ENCODE measurements around the gene CFAP74.
"Not testable (repeated sequence)": the region's sequence is repeated elsewhere in the genome, so short reads cannot be mapped to it uniquely, and the experiment has no call there.

CFAP74 gene

DNA sequence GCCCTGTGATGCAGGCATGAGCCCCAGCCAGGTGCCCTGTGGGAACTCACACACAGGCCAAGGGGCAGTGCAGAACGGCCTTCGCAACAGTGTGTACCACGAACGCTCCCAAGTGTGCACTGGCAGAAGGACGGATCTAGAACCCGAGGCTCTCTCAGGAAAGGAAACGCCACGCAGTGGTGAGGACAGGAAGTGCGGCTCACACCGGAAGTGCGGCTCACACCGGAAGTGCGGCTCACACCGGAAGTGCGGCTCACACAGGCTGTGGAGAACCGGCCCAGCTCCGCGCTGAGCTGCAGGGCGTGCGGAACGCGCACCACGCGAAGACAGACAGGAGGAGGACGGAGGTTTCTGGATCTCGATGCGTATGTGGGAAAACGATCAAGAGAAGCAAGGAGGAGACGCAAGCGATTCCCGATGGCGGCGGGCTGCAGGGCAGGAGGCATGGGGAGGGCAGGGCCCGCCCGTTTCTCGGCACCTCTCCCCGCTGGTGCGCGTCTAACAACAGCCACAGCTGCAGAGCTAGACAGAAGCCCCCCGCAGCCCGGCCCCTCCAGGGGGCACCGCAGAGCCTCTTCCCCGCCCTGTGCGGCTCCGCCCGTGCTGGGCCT lies 48.6 kb downstream of the CFAP74 start:
- DNase-seq (ENCODE audit: low read depth in 2 of 2): no peak

DNA sequence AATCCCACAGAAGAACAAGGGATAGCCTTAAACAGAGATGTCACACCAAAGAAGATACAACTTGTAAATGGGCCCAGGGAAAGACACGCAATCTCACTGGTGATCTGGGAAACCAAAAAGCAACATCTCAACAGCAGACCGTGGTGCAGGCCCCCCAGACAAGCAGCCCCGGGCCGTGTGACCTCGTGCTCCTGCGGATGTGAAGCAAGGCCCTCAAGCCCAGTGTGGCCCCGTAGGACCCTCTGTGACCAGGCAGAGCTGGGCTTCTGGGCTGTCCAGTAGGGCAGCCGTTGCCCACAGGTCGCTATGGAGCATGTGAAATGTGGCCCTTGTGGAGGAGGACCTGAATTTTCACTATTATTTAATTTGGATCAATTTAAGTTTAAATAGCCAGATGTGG lies 49.6 kb downstream of the CFAP74 start:
- no peak for DNase-seq (ENCODE audit: low read depth in 2 of 2)

DNA sequence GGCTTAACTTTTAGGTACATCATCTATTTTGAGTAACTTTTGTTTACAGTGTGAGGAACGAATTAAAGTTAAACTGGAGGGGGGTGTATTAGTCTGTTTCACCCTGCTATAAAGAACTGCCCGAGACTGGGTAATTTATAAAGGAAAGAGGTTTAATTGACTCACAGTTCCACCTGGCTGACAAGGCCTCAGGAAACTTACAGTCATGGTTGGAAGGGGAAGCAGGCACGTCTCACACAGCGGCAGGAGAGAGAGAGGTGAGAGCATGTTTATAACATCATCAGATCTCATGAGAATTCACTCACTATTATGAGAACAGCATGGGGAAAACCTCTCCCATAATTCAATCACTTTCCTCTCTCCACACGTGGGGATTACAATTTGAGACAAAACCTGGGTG lies 52.6 kb downstream of the CFAP74 start:
- DNase-seq (ENCODE audit: low read depth in 2 of 2): no peak

DNA sequence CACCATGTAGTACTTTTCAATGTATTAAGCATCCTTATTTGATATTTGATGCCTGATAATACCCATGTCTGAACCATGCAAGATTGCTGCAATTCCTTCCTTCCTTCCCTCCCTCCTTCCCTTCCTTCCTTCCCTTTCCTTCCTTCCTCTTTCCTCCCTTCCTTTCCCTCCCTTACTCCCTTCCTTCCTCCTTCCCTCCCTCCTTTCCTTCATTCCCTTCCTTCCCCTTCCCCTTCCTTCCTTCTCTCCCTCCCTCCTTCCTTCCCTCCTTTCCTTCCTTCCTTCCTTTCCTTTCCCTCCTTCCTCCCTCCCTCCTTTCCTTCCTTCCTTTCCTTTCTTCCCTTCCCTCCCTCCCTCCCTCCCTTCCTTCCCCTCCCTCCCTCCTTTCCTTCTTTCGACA lies 54.8 kb downstream of the CFAP74 start:
- no peak for DNase-seq (ENCODE audit: low read depth in 2 of 2)

DNA sequence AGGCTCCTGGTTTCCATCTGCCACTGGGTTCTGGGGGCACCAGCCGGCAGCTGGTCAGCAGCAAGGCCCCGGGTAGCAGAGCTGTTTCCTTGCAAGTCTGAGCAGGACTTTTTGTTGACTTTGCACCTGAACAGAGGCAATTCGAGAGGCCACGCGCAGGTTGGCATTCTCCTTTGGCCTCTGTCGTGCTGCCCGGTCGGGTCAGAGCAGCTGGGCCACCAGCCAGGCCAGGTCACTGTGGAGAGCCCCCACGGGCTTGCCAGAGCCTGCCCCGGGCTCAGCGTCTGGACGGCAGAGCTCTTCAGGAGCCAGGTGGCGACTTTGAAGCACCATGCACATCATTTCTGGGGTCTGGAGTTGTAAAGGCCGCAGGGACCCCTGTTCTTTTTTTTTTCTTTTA lies 56.1 kb downstream of the CFAP74 start:
- no peak for DNase-seq (ENCODE audit: low read depth in 2 of 2)

DNA sequence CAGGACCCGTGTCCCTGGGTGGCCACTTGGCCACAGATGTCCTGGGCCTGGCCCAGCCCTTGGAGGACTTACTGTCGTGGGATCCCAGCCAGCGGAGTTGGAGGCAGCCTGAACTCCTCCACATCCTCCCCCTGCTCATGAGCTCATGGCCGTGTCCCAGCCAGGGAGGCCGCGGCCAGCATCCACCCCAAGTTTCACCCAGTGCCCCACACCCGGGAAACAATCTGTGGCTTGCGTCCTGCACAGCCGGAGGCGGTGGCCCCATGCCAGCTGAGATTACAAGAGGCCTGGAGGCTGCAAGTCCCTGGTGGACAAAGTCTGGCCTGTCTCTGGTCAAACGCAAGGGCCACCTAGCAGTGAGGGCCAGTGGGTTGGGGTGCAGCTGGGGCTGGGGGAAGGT lies 57.0 kb downstream of the CFAP74 start:
- no peak for DNase-seq (ENCODE audit: low read depth in 2 of 2)

DNA sequence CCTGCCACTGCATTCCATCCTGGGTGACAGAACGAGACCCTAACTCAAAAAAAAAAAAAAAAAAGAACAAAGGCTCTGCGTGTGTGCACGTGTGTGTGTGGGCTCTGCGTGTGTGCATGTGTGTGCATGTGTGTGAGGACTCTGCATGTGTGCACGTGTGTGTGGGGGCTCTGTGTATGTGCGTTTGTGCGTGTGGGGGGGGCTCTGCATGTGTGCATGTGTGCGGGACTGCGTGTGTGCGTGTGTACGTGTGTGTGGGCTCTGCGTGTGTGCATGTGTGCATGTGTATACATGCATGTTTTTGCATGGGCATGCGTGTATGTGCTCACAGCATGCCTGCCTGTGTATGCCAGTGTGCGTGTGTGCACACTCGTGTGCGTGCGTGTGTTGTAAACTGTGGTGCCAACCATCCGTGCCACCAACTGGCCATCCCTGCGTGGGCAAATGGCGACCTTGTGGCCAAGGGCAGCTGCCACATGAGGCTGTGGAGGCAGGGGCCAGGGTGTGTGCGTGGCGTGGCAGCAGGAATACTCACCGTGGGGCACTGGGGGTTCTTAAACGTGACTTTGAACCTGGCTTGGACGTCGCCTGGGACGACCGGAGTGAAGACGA lies 57.7 kb downstream of the CFAP74 start:
- DNase-seq (ENCODE audit: low read depth in 2 of 2): no peak

DNA sequence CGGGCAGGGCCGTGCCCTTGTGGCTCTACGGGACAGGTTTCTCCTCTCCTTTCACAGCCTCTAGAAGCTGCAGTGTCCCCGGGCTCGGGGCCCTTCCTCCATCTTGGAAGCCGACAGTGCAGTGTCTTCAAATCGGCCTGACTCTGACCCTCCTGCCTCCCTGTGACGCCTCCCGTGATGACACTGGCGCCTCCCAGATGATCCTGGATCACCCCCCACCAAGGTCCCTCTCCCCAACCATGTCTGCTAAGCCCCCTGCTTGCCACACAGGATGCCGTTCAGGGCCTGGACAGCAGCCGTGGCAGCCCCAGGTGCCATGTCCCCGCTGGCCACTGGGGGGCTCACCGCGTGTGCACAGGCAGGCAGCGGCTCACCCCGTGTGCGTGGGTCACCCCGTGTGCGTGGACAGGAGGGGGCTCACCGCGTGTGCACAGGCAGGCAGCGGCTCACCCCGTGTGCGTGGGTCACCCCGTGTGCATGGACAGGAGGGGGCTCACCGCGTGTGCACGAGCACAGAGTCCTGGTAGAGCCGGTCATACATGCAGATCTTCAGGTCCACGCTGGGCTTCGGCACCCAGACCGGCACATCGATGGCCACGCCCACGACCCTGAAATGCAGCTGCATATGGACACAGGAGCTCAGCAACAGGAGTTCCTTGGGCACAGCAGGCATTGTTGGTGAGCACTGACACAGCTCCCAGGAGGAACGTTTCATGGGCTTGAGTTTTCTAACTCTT lies 59.6 kb downstream of the CFAP74 start:
- peak; percentile 19 to 43 for DNase-seq (ENCODE audit: low read depth in 2 of 2)

DNA sequence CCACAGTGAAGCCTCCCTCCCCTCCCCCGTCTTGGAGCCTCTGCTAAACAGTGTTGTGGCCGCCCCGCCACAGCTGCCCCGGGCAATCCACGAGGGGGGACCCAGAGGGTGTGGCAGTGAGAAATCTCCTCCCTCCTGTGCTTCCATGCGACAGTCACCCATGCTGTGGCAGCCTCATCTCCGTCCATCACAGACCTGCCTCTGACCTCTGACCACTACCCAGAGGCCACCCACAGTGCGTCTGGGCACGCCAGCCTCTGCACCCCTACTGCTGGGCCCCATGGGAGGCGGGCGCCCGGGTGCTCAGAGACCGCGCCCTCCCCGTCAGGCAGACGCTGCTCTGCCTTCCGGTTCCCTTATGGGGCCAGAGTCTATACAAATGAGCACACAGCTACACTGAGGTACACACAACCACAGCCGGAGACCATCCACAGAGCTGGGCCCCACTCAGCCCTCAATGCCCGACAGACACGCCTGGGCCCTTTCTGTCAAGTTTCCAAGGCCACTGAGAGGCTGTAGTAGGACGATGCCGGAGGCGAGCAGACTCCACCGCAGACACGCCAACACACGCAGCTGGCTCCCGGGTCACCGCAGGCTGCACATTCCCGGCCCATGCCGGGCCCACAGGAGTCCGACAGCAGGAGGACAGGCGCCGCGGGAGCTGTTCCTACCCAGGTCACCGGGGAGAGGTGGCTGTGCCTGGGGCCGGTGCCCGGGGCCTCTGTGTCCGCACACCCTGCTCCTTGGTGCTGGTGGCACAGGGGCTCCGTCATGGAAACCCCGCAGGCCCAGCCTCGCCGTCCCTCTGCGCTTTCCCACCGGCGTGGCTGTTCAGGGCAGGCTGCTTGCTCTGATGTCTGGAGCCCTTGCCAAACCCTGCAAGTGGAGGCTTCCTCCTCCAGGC lies 60.6 kb downstream of the CFAP74 start:
- DNase-seq (ENCODE audit: low read depth in 2 of 2): no peak

DNA sequence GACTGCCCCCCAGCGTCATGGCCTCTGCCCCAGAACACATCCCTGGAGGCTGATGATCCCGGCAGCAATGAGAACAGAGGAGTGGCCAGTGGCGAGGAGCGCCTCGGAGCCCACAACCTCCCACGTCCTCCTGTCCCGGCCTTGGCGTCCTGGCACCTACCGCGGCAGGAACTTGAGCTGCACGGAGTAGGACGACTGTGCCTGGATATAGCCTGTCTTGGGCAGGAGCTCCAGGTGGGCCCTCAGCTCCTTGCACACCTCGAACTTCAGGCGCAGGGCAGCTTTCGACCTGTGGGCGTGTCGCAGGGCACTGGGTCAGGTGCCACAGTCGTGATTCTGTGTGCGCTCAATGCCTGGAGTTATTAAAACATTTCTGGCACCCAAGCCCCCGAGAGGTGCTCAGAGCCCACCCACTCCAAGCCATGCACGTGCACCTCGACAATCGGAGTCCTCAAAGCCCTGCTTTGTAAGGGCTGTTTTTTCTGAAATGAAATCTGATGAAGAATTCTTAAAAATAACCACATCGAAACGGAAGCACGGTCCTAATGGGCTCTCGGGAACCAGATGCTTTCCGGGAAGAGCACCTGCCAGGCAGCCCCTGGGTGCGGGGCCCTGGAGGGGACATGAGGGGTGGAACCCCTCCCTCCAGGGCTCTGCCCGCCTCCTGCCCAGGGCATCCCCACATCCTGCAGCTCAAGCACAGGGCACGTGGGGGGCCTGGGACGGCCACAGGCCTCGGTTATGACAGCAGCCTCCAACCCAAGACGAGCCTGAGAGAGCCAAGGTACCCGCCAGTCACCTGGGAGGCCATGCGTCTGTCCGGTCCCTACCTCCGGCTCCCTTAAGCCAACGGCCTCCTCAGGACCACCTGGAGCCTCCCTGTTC lies 61.5 kb downstream of the CFAP74 start:
- DNase-seq (ENCODE audit: low read depth in 2 of 2): no peak

DNA sequence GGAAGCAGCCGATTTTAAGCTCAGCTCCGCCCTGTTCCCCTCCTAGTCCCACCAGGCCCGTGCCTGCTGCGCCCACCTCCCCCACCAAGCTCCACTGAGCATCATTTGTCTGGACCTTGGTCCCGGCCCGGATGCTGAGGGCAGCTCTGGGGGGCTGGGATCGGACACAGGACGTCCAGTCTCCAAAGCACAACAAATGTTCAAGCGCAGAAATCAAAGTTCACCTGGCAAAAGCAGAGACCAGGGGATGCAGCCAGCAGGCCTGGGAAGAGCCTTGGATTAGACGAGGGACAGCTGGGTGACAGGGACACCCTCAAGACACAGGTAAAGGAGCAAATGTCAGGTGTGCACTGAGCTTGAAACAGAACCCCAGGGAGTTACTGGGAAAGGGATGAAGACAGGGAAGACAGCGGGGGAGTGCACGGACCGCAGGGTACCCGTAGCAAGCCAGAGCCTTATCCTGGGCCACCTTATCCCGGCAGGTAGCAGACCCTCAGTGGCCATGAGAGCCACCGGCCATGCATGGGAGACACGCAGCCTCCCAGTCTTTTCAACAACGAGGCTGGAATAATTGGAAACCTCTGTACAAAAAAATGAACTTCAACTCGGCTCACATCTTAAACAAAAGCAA lies 62.3 kb downstream of the CFAP74 start:
- no peak for DNase-seq (ENCODE audit: low read depth in 2 of 2)

DNA sequence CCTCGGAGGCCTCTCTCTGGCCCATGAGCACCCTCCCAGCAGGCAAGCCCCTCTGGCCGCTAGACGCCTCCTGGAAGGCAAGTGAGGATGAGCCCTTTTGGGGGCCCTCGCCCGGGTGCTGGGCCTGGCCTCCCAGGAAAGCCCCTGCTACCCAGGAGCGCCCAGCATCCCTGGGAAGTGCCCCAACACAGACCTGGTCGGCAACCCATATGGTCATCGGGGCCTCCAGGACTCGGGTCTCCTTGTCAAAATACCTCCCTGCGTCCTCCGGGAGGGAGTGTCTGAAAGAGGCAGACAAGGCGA lies 63.5 kb downstream of the CFAP74 start:
- DNase-seq (ENCODE audit: low read depth in 2 of 2): no peak

DNA sequence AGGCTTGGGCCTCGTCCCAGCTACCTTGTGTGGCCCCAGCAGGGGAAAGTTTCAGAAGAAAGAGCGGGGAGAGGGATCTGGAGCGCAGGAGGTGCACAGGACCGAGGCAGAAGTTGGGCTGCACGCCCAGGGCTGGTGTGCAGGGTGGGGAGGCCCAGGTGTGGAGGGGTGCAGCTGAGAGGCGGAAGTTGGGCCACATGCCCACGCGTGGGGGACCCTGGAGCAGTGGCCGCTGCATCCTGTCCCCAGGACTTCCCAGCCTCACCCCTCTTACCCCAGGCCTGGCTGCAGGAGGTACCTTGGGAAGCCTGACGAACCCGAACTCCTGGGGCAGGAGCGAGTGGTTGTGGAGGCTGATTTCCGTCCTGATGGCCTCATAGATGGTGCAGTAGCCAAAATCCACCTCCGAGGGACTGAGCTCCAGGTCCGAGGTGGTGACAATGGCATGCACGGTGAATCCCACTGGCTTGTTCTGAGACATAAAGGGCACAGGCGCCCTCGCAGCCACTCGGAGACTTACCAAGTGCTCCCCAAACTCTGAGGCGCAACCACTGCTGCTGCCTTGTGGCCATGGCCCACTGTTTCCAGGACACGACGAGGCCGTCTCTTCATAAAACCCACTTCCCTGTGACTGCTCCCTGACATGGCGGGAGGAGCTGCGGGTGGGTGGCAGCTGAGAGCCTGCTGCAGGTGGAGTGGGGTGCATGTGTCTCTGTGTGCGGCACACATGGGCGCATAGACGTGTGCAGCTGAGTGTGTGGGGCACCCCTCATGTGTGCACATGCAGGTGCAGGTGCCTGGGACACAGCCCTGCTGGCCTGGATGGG lies 64.1 kb downstream of the CFAP74 start:
- no peak for DNase-seq (ENCODE audit: low read depth in 2 of 2)

DNA sequence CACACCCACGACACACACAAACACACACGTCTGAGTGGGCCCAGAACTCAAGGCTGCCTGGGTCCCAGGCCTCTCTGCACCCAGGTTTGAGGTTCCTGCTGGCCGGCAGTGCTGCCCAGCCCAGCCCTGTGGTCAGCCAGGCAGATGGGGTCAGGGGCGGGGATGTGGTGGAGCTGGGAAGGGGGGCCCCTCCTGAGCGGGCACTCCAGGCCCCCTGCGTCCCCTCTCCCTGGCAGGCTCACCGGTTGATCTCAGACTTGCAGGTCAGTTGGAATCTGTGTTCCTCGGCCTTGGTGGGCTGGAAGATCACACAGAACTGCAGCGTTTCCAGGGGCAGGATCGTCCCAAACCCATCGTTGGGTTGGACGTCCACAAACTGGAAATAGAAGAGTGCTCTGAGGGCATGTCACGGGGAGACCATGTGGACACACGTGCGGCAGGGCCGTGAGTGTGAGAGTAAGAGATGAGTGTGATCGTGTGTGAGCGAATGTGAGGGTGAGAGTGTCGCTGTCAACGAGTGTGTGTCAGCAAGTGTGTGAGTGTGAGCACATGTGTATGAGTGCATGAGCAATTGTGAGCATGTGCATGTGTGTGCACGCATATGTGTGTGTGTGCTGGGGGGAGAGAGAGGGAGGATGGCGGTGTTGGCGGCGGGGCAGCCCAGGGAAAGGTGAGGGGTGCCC lies 64.8 kb downstream of the CFAP74 start:
- no peak for DNase-seq (ENCODE audit: low read depth in 2 of 2)

DNA sequence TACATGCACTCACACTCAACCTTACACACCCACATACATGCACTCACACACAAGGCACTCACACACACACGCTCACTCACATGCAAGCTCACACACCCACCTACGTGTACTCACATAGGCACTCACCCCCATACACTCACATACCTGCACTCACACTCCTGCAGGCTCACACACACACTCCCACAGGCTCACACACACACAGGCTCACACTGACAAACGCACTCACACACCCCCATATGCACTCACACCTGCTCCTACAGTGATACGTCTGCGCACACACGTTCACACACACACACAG lies 65.4 kb downstream of the CFAP74 start:
- DNase-seq (ENCODE audit: low read depth in 2 of 2): no peak

DNA sequence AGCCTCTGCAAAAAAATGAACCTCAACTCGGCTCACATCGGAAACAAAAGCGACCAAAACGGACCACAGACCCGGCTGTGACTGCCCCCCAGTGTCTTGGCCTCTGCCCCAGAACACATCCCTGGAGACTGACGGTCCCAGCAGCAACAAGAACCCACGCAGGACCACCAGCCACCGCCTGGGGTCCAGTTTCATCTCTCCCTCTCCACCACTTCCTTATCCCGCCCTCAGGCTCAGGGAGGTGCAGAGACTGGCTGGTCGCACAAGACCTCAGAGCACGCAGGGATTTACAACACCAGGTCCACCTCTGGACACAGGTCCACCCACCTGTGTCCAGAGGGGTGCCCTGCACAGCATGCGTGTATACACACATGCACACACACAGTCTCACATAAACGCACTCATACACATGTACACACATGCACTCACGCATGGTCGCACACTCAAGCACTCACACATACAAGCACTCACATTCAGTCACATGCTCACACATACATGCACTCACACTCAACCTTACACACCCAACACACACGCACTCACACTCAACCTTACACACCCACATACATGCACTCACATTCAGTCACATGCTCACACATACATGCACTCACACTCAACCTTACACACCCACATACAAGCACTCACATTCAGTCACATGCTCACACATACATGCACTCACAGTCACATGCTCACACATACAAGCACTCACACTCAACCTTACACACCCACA lies 65.9 kb downstream of the CFAP74 start:
- no peak for DNase-seq (ENCODE audit: low read depth in 2 of 2)

DNA sequence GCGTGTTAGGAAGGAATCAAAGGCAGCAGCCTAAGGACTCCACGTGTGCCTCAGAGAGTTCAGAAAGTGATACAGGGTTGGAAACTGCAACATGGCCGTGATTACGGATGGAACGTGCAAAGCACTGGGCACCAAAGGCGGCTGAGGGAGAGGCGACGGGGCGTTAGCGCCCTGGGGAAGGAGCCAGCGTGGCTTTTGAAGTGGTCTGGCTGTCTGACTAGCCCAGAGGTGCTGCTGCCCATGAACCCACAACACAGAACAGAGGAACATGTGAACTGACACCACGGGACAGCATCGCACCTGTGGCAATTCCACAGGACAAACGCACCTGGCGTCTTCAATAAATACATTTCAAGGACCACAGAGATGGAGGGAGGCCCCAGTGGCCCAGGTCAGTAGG lies 66.5 kb downstream of the CFAP74 start:
- no peak for DNase-seq (ENCODE audit: low read depth in 2 of 2)

DNA sequence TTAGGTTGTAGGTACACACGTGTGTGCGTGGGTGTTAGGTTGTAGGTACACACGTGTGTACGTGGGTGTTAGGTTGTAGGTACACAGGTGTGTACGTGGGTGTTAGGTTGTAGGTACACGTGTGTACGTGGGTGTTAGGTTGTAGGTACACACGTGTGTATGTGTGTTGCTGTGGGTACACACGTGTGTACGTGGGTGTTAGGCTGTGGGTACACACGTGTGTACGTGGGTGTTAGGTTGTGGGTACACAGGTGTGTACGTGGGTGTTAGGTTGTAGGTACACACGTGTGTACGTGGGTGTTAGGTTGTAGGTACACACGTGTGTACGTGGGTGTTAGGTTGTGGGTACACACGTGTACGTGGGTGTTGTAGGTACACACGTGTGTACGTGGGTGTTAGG lies 68.7 kb downstream of the CFAP74 start:
- DNase-seq (ENCODE audit: low read depth in 2 of 2): not testable (repeated sequence)
